ENCODE results near the gene CSF3.

DNA sequence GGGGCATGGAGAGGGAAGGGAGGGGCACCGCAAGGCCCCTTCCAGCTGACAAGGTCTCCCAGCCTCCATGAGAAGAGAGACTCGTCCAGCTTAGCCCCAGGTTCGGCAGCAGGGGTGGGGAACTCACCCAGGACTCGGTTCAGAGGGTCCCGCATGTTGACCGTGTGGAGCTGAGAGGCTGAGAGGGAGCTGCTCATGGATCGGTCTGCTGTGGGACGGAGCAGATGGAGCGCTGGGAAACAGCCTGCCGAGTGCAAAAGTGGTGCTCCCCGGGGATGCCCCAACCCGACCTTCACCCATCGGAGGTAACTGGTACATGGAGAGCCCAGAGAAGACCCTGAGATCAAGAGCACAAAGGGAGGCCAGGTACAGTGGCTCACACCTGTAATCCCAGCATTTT, 4.9 kb downstream of the CSF3 start:
- no peak for TF ChIP-seq KAT7 (CRISPR knock-in tag; IDR thresholded peaks at IDR 0.05; ENCODE audit: borderline replicate concordance)
- TF ChIP-seq, protein P1, sequence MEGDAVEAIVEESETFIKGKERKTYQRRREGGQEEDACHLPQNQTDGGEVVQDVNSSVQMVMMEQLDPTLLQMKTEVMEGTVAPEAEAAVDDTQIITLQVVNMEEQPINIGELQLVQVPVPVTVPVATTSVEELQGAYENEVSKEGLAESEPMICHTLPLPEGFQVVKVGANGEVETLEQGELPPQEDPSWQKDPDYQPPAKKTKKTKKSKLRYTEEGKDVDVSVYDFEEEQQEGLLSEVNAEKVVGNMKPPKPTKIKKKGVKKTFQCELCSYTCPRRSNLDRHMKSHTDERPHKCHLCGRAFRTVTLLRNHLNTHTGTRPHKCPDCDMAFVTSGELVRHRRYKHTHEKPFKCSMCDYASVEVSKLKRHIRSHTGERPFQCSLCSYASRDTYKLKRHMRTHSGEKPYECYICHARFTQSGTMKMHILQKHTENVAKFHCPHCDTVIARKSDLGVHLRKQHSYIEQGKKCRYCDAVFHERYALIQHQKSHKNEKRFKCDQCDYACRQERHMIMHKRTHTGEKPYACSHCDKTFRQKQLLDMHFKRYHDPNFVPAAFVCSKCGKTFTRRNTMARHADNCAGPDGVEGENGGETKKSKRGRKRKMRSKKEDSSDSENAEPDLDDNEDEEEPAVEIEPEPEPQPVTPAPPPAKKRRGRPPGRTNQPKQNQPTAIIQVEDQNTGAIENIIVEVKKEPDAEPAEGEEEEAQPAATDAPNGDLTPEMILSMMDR (IDR thresholded peaks at IDR 0.05): no peak
- TF ChIP-seq IRF2 (CRISPR knock-in tag; IDR thresholded peaks at IDR 0.05; ENCODE audit: borderline replicate concordance, low read depth): no peak
- TF ChIP-seq, protein P2, sequence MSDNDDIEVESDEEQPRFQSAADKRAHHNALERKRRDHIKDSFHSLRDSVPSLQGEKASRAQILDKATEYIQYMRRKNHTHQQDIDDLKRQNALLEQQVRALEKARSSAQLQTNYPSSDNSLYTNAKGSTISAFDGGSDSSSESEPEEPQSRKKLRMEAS (CRISPR knock-in tag; IDR thresholded peaks at IDR 0.05): no peak
- no peak for TF ChIP-seq MYBL2 (CRISPR knock-in tag; IDR thresholded peaks at IDR 0.05)
- no peak for TF ChIP-seq MXD4 (CRISPR knock-in tag; IDR thresholded peaks at IDR 0.05; ENCODE audit: borderline replicate concordance)
- no peak for TF ChIP-seq JUN (CRISPR knock-in tag; IDR thresholded peaks at IDR 0.05)
- TF ChIP-seq, protein P3, sequence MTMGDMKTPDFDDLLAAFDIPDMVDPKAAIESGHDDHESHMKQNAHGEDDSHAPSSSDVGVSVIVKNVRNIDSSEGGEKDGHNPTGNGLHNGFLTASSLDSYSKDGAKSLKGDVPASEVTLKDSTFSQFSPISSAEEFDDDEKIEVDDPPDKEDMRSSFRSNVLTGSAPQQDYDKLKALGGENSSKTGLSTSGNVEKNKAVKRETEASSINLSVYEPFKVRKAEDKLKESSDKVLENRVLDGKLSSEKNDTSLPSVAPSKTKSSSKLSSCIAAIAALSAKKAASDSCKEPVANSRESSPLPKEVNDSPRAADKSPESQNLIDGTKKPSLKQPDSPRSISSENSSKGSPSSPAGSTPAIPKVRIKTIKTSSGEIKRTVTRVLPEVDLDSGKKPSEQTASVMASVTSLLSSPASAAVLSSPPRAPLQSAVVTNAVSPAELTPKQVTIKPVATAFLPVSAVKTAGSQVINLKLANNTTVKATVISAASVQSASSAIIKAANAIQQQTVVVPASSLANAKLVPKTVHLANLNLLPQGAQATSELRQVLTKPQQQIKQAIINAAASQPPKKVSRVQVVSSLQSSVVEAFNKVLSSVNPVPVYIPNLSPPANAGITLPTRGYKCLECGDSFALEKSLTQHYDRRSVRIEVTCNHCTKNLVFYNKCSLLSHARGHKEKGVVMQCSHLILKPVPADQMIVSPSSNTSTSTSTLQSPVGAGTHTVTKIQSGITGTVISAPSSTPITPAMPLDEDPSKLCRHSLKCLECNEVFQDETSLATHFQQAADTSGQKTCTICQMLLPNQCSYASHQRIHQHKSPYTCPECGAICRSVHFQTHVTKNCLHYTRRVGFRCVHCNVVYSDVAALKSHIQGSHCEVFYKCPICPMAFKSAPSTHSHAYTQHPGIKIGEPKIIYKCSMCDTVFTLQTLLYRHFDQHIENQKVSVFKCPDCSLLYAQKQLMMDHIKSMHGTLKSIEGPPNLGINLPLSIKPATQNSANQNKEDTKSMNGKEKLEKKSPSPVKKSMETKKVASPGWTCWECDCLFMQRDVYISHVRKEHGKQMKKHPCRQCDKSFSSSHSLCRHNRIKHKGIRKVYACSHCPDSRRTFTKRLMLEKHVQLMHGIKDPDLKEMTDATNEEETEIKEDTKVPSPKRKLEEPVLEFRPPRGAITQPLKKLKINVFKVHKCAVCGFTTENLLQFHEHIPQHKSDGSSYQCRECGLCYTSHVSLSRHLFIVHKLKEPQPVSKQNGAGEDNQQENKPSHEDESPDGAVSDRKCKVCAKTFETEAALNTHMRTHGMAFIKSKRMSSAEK (CRISPR knock-in tag; IDR thresholded peaks at IDR 0.05; ENCODE audit: borderline replicate concordance): no peak
